Cardiac septum (tissue), 1 donor: ENCODE measurements around the gene C2orf68. TPM values are rescaled to one million over a fixed set of nuclear protein-coding genes. Genes with fewer than 3 reads are reported as not detected.
"Not testable (repeated sequence)": the region's sequence is repeated elsewhere in the genome, so short reads cannot be mapped to it uniquely, and the experiment has no call there.

Source experiments
- DNase-seq: peaks from one replicate; pipeline ENCODE4 v3.0.0-alpha.2; 2020; ENCODE audit warnings: low spot score
- intact Hi-C: fragments of 100-400 bp; cut with DNase I; formaldehyde crosslinking; loops from one replicate; pipeline ENCODE4 v1.14.0; 2022
- total RNA-seq: library from RNA; stranded (reverse); fragmentation: NEBNext Ultra II Directional; extraction: Animal tissue kit (Norgen Biotek cat#: 25700); gene quantifications from one replicate; pipeline ENCODE4 v1.2.1, GENCODE V29; 2021
- donor health status: DM: no; HTN: no; CAD: no.

C2orf68 gene
- total RNA-seq, 1 donor from 2014 or later: 26.3 TPM

- intact Hi-C loops: loop anchor here (5.0 kb wide), 1 partner anchor 40 kb away; the partner anchor contains the start of gene GGCX
- DNase-seq: peak; percentile 87
Measured at GRCh38 chr2:85601771-85602475, 9.9 kb downstream of the C2orf68 start.

GRCh38 chr2:85600951-85601770 is 10.7 kb downstream of the C2orf68 start:
- intact Hi-C loops: loop anchor here (5.0 kb wide), 1 partner anchor 39 kb away; the partner anchor contains the start of gene GGCX
- DNase-seq: no peak

GRCh38 chr2:85600235-85600575 is 11.7 kb downstream of the C2orf68 start:
- no peak for DNase-seq
- intact Hi-C loops: loop anchor here (5.0 kb wide), 1 partner anchor 38 kb away; the partner anchor contains the start of gene GGCX

- intact Hi-C loops: loop anchor here (5.0 kb wide), 1 partner anchor 37 kb away; the partner anchor contains the start of gene GGCX
- DNase-seq: no peak
Measured at GRCh38 chr2:85599468-85600234, 12.2 kb downstream of the C2orf68 start.

- intact Hi-C loops: no loop called here
- DNase-seq: no peak
Measured at GRCh38 chr2:85598594-85599340, 13.1 kb downstream of the C2orf68 start.

GRCh38 chr2:85597241-85597640 is 14.6 kb downstream of the C2orf68 start:
- DNase-seq: no peak
- intact Hi-C loops: no loop called here

GRCh38 chr2:85596486-85597143 is 15.3 kb downstream of the C2orf68 start:
- intact Hi-C loops: no loop called here
- DNase-seq: no peak

GRCh38 chr2:85596026-85596333 is 15.9 kb downstream of the C2orf68 start:
- intact Hi-C loops: no loop called here

GRCh38 chr2:85595301-85596025 is 16.4 kb downstream of the C2orf68 start, which contains the start of gene RNF181:
TSS of gene RNF181 (plus strand) at chr2:85595745. CDS start at chr2:85595764, 19 bp downstream.
- intact Hi-C loops: no loop called here
- DNase-seq: peak; percentile 99

More at GRCh38 chr2:85596026-85596333, 15.9 kb downstream of the C2orf68 start:
- no peak for DNase-seq

GRCh38 chr2:85594715-85595300 is 17.1 kb downstream of the C2orf68 start:
- intact Hi-C loops: no loop called here
- DNase-seq: no peak

GRCh38 chr2:85593023-85593422 is 18.8 kb downstream of the C2orf68 start:
- no peak for DNase-seq
- intact Hi-C loops: no loop called here

GRCh38 chr2:85592299-85592698 is 19.6 kb downstream of the C2orf68 start:
- intact Hi-C loops: not testable (repeated sequence)

GRCh38 chr2:85591563-85591962 is 20.3 kb downstream of the C2orf68 start:
- DNase-seq: no peak
- intact Hi-C loops: no loop called here

More at GRCh38 chr2:85592299-85592698, 19.6 kb downstream of the C2orf68 start:
- not testable (repeated sequence) for DNase-seq

- DNase-seq: no peak
- intact Hi-C loops: no loop called here
Measured at GRCh38 chr2:85590950-85591349, 20.9 kb downstream of the C2orf68 start.

- intact Hi-C loops: no loop called here
- DNase-seq: no peak
Measured at GRCh38 chr2:85589982-85590791, 21.7 kb downstream of the C2orf68 start.

GRCh38 chr2:85589181-85589580 is 22.7 kb downstream of the C2orf68 start:
- intact Hi-C loops: no loop called here
- DNase-seq: no peak

GRCh38 chr2:85588645-85589044 is 23.2 kb downstream of the C2orf68 start:
- intact Hi-C loops: no loop called here
- no peak for DNase-seq
